ENCODE data around the gene VPS35L. TPM values are rescaled to one million over a fixed set of nuclear protein-coding genes. Genes with fewer than 3 reads are reported as not detected.

Gene VPS35L
- total and polyA plus RNA-seq, 2 experiments from 2014 or later, result 47.5 to 52.8 TPM

DNA sequence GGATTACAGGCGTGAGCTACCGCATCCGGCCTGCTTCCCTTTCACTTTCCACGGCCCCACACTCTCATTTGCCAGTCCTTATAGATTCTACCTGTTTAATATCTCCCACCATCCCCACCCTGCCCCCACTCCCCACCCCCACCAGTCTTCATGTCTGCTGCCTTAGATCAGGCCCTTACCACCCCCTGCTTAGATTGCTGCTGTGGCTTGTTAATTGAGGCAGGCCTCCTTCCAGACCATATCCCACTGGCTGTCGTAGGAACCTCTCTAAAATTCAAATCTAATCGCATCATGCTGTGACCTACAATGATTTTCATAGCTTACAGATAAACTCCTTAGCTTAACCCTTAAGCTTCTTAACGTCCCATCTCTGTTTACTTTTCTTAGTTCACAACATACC, 167.5 kb downstream of the VPS35L start:
- no peak overlapping the region for H3K4me2 ChIP-seq
- no peaks in the 10 kb centered on the region for H3K9me2 ChIP-seq (replicated peaks; ENCODE audit: insufficient read depth)
- H3K27ac ChIP-seq, result no peak overlapping the region
- DNase-seq (ENCODE audit: low spot score), result no peak
- WGBS (ENCODE audit: low lambda C conversion rate, missing lambda C conversion rate), result 62% methylated on average over 6 of the region's 7 CpGs
- H3K36me3 ChIP-seq (replicated peaks; ENCODE audit: insufficient read depth, low read depth), result no peaks in the 10 kb centered on the region
- TF ChIP-seq EZH2 (IDR thresholded peaks at IDR 0.05; ENCODE audit: borderline replicate concordance), result no peak
- TF ChIP-seq EZH2phosphoT487 (IDR thresholded peaks at IDR 0.05; ENCODE audit: low read depth, severe bottlenecking, unreplicated experiment), result no peak
- TF ChIP-seq, protein P1, sequence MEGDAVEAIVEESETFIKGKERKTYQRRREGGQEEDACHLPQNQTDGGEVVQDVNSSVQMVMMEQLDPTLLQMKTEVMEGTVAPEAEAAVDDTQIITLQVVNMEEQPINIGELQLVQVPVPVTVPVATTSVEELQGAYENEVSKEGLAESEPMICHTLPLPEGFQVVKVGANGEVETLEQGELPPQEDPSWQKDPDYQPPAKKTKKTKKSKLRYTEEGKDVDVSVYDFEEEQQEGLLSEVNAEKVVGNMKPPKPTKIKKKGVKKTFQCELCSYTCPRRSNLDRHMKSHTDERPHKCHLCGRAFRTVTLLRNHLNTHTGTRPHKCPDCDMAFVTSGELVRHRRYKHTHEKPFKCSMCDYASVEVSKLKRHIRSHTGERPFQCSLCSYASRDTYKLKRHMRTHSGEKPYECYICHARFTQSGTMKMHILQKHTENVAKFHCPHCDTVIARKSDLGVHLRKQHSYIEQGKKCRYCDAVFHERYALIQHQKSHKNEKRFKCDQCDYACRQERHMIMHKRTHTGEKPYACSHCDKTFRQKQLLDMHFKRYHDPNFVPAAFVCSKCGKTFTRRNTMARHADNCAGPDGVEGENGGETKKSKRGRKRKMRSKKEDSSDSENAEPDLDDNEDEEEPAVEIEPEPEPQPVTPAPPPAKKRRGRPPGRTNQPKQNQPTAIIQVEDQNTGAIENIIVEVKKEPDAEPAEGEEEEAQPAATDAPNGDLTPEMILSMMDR (IDR thresholded peaks at IDR 0.05; ENCODE audit: poor library complexity), result no peak
- no peaks in the 10 kb centered on the region for H4K20me1 ChIP-seq (ENCODE audit: insufficient read depth, poor library complexity, severe bottlenecking)
- no peak overlapping the region for H2AFZ ChIP-seq
- peaks cover 3% of the 10 kb centered on the region for H3K4me1 ChIP-seq (ENCODE audit: insufficient read depth)
- no peaks in the 10 kb centered on the region for H3K9me3 ChIP-seq (ENCODE audit: low read depth)
- no peaks in the 10 kb centered on the region for H3K27me3 ChIP-seq
- no peak overlapping the region for H3K4me3 ChIP-seq
- H3K79me2 ChIP-seq, result peaks cover 21% of the 10 kb centered on the region

DNA sequence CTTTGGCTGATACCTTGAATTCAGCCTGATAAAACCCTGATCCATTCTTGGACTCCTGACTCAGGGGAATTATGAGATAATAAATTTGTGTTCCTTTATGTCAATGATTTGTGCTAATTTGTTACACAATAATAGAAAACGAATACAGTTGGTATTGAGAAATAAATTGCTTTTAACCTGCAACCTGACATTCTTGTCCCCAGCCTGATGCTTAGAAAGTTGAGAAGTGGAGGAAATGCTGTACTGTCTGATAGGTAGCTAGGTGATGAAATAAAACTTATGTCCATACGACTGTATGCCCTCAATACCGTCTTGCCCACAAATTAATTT, 173.1 kb downstream of the VPS35L start:
- Histone ChIP-seq H3K4me1 (ENCODE audit: insufficient read depth) (no peaks in the 10 kb centered on the region), H3K4me2 (no peak overlapping the region), H3K27me3 (no peaks in the 10 kb centered on the region), H3K79me2 (no peaks in the 10 kb centered on the region), H4K20me1 (ENCODE audit: insufficient read depth, poor library complexity, severe bottlenecking) (no peaks in the 10 kb centered on the region), H3K9me2 (replicated peaks; ENCODE audit: insufficient read depth) (no peaks in the 10 kb centered on the region), H2AFZ (no peak overlapping the region), H3K9me3 (ENCODE audit: low read depth) (no peaks in the 10 kb centered on the region), H3K36me3 (replicated peaks; ENCODE audit: insufficient read depth, low read depth) (no peaks in the 10 kb centered on the region), H3K4me3 (no peak overlapping the region), H3K27ac (no peak overlapping the region)
- WGBS (ENCODE audit: low lambda C conversion rate, missing lambda C conversion rate), result 94% methylated on average over 3 of the region's 3 CpGs
- DNase-seq (ENCODE audit: low spot score), result no peak
- TF ChIP-seq EZH2 (IDR thresholded peaks at IDR 0.05; ENCODE audit: borderline replicate concordance) (no peak), EZH2phosphoT487 (IDR thresholded peaks at IDR 0.05; ENCODE audit: low read depth, severe bottlenecking, unreplicated experiment) (no peak)
- TF ChIP-seq, protein P1 (IDR thresholded peaks at IDR 0.05; ENCODE audit: poor library complexity), result no peak

DNA sequence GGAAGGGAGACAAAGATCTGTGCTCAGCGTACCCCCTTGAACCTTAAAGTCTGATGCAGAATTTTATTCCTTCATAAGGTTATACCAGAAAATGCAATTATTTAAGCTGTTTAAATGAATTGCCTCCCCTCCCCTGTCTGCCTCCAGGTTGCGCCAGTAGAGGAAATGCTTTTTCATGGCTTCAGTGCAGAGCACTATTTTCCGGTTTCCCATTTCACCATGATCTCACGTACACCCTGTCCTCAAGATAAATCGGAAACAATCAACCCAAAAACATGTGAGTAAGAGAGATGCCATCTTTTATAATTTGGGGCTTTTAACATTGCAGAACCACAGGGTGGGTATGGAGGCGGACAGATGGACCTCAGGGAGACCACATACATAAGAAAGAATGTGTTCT, 178.0 kb downstream of the VPS35L start:
- Histone ChIP-seq H4K20me1 (ENCODE audit: insufficient read depth, poor library complexity, severe bottlenecking) (no peaks in the 10 kb centered on the region), H3K4me1 (ENCODE audit: insufficient read depth) (no peaks in the 10 kb centered on the region), H3K4me3 (no peak overlapping the region), H2AFZ (no peak overlapping the region), H3K9me3 (ENCODE audit: low read depth) (no peaks in the 10 kb centered on the region), H3K27ac (no peak overlapping the region), H3K27me3 (no peaks in the 10 kb centered on the region), H3K4me2 (no peak overlapping the region), H3K9me2 (replicated peaks; ENCODE audit: insufficient read depth) (no peaks in the 10 kb centered on the region), H3K36me3 (replicated peaks; ENCODE audit: insufficient read depth, low read depth) (no peaks in the 10 kb centered on the region), H3K79me2 (no peaks in the 10 kb centered on the region)
- WGBS (ENCODE audit: low lambda C conversion rate, missing lambda C conversion rate), result 87% methylated on average over 6 of the region's 6 CpGs
- TF ChIP-seq EZH2 (IDR thresholded peaks at IDR 0.05; ENCODE audit: borderline replicate concordance) (no peak), EZH2phosphoT487 (IDR thresholded peaks at IDR 0.05; ENCODE audit: low read depth, severe bottlenecking, unreplicated experiment) (no peak)
- TF ChIP-seq, protein P1 (IDR thresholded peaks at IDR 0.05; ENCODE audit: poor library complexity), result no peak
- DNase-seq (ENCODE audit: low spot score), result no peak

Data from hepatocyte (in vitro differentiated cells).